ENCODE measurements around the gene MUL1. TPM values are rescaled to one million over a fixed set of nuclear protein-coding genes. Genes with fewer than 3 reads are reported as not detected.

MUL1 gene
- total RNA-seq, 1 donor from 2014 or later, result 19.9 TPM

DNA sequence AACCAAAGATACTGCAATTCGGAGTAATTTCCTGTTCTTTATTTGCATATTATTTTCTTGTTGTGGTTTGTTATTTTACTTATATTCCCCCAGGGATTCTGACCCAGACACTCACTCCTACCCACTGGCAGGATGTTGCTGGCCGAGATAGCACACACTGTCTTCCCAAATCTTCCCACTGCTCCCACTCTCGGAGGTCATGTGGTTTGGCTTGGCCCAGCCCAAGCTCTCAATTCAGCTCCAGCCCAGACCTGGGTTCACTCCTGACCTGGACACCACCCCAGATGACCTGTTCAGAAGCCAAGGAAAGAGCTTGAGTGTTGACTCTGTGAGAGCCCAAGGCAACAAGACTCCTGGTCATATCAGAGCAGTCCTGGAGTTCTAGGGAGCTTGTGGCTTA is 43.2 kb upstream of the MUL1 start:
- Histone ChIP-seq H3K36me3 (no peaks in the 10 kb centered on the region), H3K4me1 (peaks cover 14% of the 10 kb centered on the region), H3K9me3 (no peaks in the 10 kb centered on the region), H3K27ac (peak overlapping the region; percentile 4), H3K27me3 (peaks cover 7% of the 10 kb centered on the region), H3K4me3 (no peak overlapping the region)
- DNase-seq (ENCODE audit: extremely low spot score in 2 of 2), result no peak
- intact Hi-C loops (cut with DNase I), result no loop called here
- TF ChIP-seq POLR2A (IDR thresholded peaks at IDR 0.05), result no peak
- TF ChIP-seq, protein P1, sequence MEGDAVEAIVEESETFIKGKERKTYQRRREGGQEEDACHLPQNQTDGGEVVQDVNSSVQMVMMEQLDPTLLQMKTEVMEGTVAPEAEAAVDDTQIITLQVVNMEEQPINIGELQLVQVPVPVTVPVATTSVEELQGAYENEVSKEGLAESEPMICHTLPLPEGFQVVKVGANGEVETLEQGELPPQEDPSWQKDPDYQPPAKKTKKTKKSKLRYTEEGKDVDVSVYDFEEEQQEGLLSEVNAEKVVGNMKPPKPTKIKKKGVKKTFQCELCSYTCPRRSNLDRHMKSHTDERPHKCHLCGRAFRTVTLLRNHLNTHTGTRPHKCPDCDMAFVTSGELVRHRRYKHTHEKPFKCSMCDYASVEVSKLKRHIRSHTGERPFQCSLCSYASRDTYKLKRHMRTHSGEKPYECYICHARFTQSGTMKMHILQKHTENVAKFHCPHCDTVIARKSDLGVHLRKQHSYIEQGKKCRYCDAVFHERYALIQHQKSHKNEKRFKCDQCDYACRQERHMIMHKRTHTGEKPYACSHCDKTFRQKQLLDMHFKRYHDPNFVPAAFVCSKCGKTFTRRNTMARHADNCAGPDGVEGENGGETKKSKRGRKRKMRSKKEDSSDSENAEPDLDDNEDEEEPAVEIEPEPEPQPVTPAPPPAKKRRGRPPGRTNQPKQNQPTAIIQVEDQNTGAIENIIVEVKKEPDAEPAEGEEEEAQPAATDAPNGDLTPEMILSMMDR (IDR thresholded peaks at IDR 0.05), result no peak
- no peak for TF ChIP-seq POLR2AphosphoS5 (IDR thresholded peaks at IDR 0.05; ENCODE audit: insufficient read depth in 1 of 2, low read depth in 1 of 2)

DNA sequence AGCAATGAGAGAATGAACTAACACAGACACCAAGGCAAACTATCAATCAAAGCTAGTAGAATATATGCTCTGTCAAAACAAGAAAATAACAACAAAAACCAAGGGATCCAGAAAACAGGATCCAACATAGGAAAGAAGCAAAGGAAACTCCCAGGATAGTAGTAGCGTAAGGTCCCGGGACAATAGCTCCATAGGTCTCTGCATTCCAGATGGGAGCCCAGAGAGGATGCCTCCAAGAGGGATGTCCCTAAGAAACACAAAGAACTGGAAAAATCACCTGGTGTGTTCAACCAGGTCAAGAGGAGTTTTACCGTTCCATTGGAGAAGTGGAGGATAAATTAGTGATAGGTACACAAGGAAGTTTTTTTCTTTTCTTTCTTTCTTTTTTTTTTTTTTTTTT is 38.7 kb upstream of the MUL1 start:
- Histone ChIP-seq H3K9me3 (no peaks in the 10 kb centered on the region), H3K4me1 (no peaks in the 10 kb centered on the region), H3K27me3 (no peaks in the 10 kb centered on the region), H3K4me3 (no peak overlapping the region), H3K36me3 (no peaks in the 10 kb centered on the region), H3K27ac (no peak overlapping the region)
- DNase-seq (ENCODE audit: extremely low spot score in 2 of 2), result no peak
- TF ChIP-seq, protein P1 (IDR thresholded peaks at IDR 0.05), result no peak
- TF ChIP-seq POLR2A (IDR thresholded peaks at IDR 0.05) (no peak), POLR2AphosphoS5 (IDR thresholded peaks at IDR 0.05; ENCODE audit: insufficient read depth in 1 of 2, low read depth in 1 of 2) (no peak)
- intact Hi-C loops (cut with DNase I), result no loop called here

DNA sequence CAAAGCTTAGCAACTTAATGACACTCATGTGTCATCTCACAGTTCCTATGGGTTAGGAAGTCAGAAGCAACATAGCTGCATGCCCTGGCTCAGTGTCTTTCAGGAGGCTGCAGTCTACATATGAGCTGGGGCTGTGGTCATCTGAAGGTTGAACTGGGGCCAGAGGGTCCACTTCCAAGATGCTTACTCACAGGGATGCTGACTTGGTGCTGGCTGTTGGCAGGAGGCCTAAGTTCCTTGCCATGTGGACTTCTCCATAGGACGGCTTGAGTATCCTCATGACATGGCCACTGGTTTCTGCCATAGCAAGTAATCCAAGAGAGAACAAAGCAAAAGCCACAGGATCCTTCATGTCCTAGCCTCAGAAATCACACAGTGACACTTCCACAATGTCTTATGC is 32.3 kb upstream of the MUL1 start:
- intact Hi-C loops (cut with DNase I), result no loop called here
- no peaks in the 10 kb centered on the region for H3K27me3 ChIP-seq
- no peak overlapping the region for H3K27ac ChIP-seq
- TF ChIP-seq POLR2A (IDR thresholded peaks at IDR 0.05) (no peak), POLR2AphosphoS5 (IDR thresholded peaks at IDR 0.05; ENCODE audit: insufficient read depth in 1 of 2, low read depth in 1 of 2) (no peak)
- TF ChIP-seq, protein P1 (IDR thresholded peaks at IDR 0.05), result no peak
- no peak for DNase-seq (ENCODE audit: extremely low spot score in 2 of 2)
- no peaks in the 10 kb centered on the region for H3K36me3 ChIP-seq
- no peaks in the 10 kb centered on the region for H3K9me3 ChIP-seq
- H3K4me3 ChIP-seq, result no peak overlapping the region
- H3K4me1 ChIP-seq, result no peaks in the 10 kb centered on the region

DNA sequence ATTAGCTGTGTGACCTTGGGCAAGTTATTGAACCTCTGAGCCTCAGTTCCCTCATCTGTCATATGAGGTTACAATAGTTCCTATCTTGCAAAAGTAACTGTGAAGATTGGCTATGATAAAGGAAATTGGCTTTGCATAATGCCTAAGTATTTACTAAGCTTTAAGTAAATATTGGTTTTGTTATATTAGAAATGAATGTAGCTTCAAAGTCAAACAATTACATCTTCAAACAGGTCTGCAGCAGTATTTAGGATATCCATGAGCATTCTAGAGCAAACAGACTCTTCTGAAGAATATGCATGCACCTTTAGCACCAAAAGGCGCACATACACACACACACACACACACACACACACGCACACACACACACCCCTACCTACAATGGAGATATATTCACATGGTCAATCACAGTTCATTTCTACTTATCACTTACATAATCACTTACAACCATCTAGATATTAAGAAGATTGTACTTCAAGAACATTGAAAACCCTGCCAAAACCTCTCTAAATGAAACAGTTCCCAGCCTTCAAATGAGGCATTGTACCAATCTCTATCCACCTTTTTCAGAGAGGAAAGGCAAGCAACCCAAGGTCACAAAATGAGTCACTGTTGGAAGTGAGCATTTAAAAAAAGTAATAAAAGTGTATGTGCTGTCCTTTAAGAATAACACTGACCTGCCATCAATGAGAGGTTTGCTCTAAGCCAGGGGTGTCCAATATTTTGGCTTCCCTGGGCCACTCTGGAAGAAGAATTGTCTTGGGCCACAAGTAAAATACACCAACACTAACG is 31.0 kb upstream of the MUL1 start:
- no peaks in the 10 kb centered on the region for H3K9me3 ChIP-seq
- no peaks in the 10 kb centered on the region for H3K4me1 ChIP-seq
- TF ChIP-seq, protein P1 (IDR thresholded peaks at IDR 0.05), result no peak
- TF ChIP-seq POLR2AphosphoS5 (IDR thresholded peaks at IDR 0.05; ENCODE audit: insufficient read depth in 1 of 2, low read depth in 1 of 2) (no peak), POLR2A (IDR thresholded peaks at IDR 0.05) (no peak)
- no peaks in the 10 kb centered on the region for H3K27me3 ChIP-seq
- H3K27ac ChIP-seq, result no peak overlapping the region
- no peak overlapping the region for H3K4me3 ChIP-seq
- no peak for DNase-seq (ENCODE audit: extremely low spot score in 2 of 2)
- intact Hi-C loops (cut with DNase I), result loop anchor here (5.0 kb wide), 1 partner anchor 1848 kb away; no protein-coding TSS in a partner anchor
- no peaks in the 10 kb centered on the region for H3K36me3 ChIP-seq

DNA sequence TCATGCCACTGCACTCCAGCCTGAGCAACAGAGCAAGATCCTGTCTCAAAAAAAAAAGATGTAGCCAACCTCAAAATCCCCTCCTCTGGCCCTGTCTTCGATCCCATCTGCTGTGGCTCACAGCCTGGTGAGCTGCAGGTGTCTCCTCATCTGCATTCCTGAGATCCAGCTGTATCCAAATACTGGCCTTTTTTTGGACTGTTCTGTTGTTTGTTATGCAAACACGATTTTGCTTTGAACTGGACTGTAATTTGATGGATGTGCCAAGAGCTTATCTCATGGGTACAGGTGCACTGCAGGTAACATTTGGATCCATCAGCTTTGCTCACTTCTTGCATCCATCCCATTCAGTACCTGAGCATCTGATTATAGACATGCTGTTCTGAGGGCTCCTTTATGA is 30.3 kb upstream of the MUL1 start:
- Histone ChIP-seq H3K4me1 (no peaks in the 10 kb centered on the region), H3K27ac (no peak overlapping the region), H3K27me3 (no peaks in the 10 kb centered on the region), H3K36me3 (no peaks in the 10 kb centered on the region), H3K9me3 (no peaks in the 10 kb centered on the region), H3K4me3 (no peak overlapping the region)
- DNase-seq (ENCODE audit: extremely low spot score in 2 of 2), result no peak
- intact Hi-C loops (cut with DNase I), result loop anchor here (5.0 kb wide), 1 partner anchor 1849 kb away; no protein-coding TSS in a partner anchor
- TF ChIP-seq, protein P1 (IDR thresholded peaks at IDR 0.05), result no peak
- TF ChIP-seq POLR2A (IDR thresholded peaks at IDR 0.05), result no peak
- TF ChIP-seq POLR2AphosphoS5 (IDR thresholded peaks at IDR 0.05; ENCODE audit: insufficient read depth in 1 of 2, low read depth in 1 of 2), result no peak
